ENCODE measurements around the gene CX3CL1. TPM values are rescaled to one million over a fixed set of nuclear protein-coding genes. Genes with fewer than 3 reads are reported as not detected.

CX3CL1 gene
- total RNA-seq, 1 experiment from 2014 or later: 0.15 TPM

- RAD21 ChIA-PET (ENCODE audit: low non-redundant PET in 1 of 2, low total read pairs in 2 of 2, uncharacterized antibody in 2 of 2, unreplicated experiment in 2 of 2): no interaction called here
- no peak for TF ChIP-seq CEBPB (IDR thresholded peaks at IDR 0.05; ENCODE audit: low read depth)
- TF ChIP-seq SRF (IDR thresholded peaks at IDR 0.05; ENCODE audit: low read depth): no peak
- no peak for TF ChIP-seq ATF3 (IDR thresholded peaks at IDR 0.05)
- TF ChIP-seq ZNF274 (IDR thresholded peaks at IDR 0.05; ENCODE audit: low read depth, low read length): no peak
- no peak for TF ChIP-seq CTCF (IDR thresholded peaks at IDR 0.05 in 2 of 3, conservative IDR thresholded peaks at IDR 0.05 in 1 of 3; ENCODE audit: borderline replicate concordance in 1 of 3, insufficient read depth in 1 of 3, low read depth in 2 of 3, low read length in 2 of 3)
- no peak for TF ChIP-seq EZH2 (IDR thresholded peaks at IDR 0.05)
- TF ChIP-seq ZBTB33 (IDR thresholded peaks at IDR 0.05; ENCODE audit: extremely low read depth, insufficient replicate concordance, low read length): no peak
- no peak for TF ChIP-seq REST (IDR thresholded peaks at IDR 0.05; ENCODE audit: low read depth)
- no peak for TF ChIP-seq TCF7L2 (IDR thresholded peaks at IDR 0.05; ENCODE audit: borderline replicate concordance, extremely low read depth, insufficient read depth, insufficient read length)
- no peak for TF ChIP-seq SIN3A (IDR thresholded peaks at IDR 0.05; ENCODE audit: low read depth)
- DNase-seq (ENCODE audit: low read depth, low spot score) (no peak), ATAC-seq (no peak)
- Histone ChIP-seq H3K4me2 (ENCODE audit: low read length) (no peak overlapping the region), H3K9ac (ENCODE audit: low read length) (no peak overlapping the region), H3K4me1 (ENCODE audit: control insufficient read depth in 1 of 2, insufficient read depth in 2 of 2, low read length in 2 of 2) (peaks cover 0 to 3% of the 10 kb centered on the region in 2 experiments; a peak in 1 of 4 replicates), H3K27ac (ENCODE audit: low read depth, low read length) (no peak overlapping the region), H3K79me2 (ENCODE audit: insufficient read depth, low read length) (no peaks in the 10 kb centered on the region), H2AFZ (ENCODE audit: low read depth, low read length, poor library complexity, severe bottlenecking) (no peak overlapping the region), H3K9me3 (ENCODE audit: control insufficient read depth in 1 of 2, insufficient read depth in 1 of 2, low read depth in 1 of 2, low read length in 2 of 2) (no peaks in the 10 kb centered on the region), H3K4me3 (replicated peaks in 1 of 2; ENCODE audit: low read depth in 1 of 2, low read length in 2 of 2) (no peak overlapping the region), H3K9me2 (ENCODE audit: insufficient read depth) (no peaks in the 10 kb centered on the region), H3K36me3 (ENCODE audit: control insufficient read depth in 1 of 2, insufficient read depth in 2 of 2, low read length in 2 of 2) (no peaks in the 10 kb centered on the region), H4K20me1 (ENCODE audit: insufficient read depth) (no peaks in the 10 kb centered on the region), H3K27me3 (ENCODE audit: insufficient read depth, low read length) (peaks cover 11% of the 10 kb centered on the region)
- no TSS peak for BruUV-seq (replicated peaks)
- CTCF ChIA-PET: no interaction called here
- intact Hi-C loops (cut with micrococcal nuclease): no loop called here
- POLR2A ChIA-PET: no interaction called here
Observed at GRCh38 chr16:57345021-57345420, 27.3 kb upstream of the CX3CL1 start.

All from HCT116 (cell line).